GM18517 (cell line): Measurements from ENCODE around the gene TMEM132D.

Experiments used
- ATAC-seq: cut with Tn5 transposase; IDR thresholded peaks from one replicate; pipeline ENCODE4 v1.9.1; 2021; ENCODE audit warnings: mild to moderate bottlenecking, moderate library complexity; ENCODE audit not compliant: unreplicated experiment

TMEM132D gene

DNA sequence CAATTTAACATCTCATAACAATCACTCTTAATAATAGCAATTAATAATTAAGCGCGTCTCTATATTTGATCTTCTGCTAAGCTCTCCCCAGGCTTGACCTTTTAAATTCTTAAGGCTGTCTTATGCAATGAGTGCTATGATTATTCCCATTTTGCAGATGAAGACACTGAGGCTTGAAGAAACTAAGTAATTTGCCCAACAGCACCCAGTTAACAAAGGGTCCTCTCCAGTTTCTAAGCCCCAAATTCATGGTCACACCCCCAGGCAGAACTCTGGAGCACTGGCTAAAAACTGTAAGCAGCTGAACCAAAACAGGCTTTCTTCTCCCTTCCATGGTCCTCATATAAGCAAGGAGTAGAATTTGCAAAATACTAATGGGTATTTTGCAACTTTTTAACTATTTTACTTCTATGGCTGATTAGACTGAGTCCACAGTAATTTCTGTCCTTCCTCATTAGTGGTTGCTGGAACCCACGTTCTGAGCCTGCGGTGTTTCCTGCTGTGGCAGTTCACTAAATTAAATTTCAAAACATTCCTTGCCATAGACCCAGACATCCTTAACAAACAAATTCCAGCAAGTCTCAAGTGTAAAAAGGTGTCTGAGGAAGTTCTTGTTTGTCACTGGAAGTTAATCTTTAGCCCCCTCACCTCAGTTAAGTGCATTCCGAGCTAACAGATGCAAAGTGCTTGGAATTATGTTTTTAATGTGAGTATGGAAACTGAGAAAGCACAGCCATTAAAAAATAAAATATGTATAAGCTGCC, 76.5 kb downstream of the TMEM132D start:
- ATAC-seq = no peak

DNA sequence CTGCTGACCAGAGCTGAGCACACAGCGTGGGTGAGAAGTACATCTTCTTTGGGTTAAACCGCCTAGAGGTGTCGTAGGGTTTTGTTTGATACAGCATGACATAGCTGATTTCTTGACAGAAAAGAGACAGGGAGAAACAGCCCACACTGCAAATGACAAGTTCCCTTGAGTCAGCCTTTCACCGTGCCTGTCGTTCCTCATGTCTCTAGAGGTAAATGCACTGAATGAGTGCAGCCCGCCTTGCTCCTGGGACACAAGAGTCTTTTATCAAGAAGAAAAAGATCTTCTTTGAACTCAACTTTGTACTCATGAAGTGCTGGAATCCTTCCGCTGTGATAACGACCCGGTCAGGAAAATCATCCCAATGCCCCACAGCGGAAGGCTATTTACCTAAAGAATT, 77.6 kb downstream of the TMEM132D start:
- no peak for ATAC-seq

DNA sequence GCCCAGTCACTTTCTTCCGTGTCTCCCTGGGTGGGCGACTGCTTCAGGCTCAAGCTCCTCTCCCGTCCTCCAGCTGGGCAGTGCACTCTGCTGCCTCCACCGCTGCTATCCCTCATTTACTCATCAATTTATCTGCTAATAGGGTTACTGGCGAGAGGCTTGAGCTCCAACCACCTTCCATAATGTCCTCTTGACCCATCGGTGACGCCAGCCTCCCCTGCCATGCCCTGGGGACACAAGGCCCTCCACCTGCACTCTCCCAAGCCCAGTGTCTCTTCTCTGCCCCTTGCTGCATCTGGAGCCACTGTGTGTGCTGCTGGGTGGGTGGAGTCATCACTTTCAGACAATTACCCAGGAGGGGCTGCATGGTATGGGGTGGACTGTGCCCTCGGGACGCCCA, 78.5 kb downstream of the TMEM132D start:
- ATAC-seq = no peak

DNA sequence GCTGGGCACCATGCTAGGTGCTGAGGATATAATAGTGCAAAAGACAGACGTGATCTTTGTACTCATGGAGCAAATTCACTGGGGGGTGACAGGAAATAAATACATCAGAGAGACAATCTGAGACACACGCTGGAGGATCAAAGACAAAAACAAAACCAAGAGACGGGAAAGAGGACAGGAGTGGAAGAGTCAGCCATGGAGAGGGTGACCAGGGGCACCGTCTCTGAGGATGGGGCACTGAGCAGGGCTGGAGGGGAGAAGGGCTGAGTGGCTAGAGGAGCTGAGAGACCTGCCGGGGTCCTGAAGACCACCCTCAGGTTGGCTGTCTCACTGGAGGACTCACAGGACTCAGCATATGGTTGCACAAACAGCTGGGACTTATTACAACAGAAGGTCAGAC, 81.9 kb downstream of the TMEM132D start:
- no peak for ATAC-seq

DNA sequence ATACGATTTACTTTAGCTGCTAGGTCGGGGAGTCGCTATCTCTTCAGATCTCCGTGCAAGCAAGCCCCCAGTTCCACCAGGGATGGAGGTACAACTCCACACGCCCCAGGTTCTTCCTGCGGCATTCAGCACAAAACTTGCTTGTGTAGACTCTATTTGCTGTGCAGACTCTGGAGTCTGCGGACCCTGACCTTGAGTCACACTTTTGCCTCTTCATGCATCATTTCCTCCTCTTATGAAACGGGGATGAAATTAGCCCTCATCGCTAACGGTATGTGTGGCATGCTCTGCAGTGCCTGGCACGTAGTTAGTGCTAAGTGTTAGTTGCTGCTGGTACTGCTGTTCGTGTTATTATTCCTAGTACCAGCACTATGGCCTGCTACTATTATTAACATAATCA, 84.4 kb downstream of the TMEM132D start:
- no peak for ATAC-seq

DNA sequence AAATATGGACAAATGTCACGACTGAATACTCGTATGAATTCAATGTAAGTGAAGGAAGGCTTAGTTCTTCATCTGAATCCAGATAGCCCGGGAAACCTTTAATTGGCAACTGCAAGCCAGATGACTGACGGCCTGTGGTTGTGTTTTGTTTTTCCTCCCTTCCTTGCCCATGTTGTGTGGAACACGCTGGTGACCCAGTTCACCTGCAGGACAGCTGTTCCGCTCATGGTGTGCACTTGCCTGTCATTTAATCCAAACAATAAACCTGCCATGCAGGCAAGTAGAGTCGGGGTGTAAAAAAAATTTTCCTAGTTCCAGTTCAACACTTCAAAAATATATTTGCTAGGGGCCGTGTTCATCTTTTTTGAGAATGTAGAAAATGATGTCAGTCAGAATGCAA, 88.0 kb downstream of the TMEM132D start:
- ATAC-seq = no peak

DNA sequence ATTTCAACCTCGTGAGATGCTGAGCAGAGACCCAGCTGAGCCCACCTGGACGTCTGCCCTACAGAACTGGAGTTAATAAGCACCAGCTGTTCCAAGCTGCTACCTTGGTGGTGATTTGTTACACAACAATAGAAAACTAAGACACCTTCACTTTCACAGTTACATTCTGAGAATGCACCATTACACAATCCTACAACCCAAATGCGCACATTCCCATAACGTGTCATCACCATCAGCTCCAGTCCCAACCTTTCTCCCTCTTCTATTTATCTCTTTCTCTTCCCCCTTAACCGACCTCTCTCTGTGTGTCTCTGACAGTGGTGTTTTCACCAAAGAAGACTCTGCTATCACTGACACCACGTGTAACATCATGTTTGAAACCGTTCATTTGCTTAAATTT, 91.9 kb downstream of the TMEM132D start:
- ATAC-seq = no peak

DNA sequence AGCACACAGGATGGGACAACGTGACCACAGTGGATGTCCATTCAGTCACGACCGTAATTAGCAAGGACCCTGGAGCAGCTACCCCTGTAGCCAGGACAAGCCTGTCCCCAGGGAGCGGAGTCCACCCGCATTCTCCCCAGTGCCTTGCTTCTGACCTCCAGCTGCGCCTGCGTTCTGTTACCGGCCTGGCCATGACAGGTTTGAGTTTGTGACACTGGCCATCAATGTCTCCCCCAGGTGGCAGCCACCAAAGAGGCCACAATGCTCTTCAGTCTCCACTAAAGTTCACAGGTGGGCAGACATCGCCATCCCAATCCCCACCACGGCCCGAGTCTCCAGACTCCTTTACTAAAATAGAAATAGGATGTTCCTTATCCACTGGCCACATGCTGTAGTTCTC, 96.7 kb downstream of the TMEM132D start:
- no peak for ATAC-seq

DNA sequence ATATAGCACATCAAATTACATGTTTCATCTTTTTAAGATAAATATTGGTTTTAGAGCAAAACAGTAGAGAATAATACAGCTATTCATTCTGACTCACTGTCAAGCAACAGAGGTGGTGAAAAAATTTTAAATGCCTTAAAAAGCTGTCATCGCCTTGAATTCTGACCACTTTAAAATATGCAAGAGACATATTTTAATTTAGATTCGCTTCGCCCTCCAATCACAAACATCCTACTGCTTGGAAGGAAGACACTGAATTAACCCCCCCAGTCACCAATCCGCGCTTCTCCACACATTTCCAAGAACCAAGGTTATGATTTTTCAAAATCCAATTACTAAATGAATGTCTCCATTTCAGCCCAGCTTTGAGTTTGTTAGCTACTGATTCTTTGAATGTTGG, 112.4 kb downstream of the TMEM132D start:
- no peak for ATAC-seq

DNA sequence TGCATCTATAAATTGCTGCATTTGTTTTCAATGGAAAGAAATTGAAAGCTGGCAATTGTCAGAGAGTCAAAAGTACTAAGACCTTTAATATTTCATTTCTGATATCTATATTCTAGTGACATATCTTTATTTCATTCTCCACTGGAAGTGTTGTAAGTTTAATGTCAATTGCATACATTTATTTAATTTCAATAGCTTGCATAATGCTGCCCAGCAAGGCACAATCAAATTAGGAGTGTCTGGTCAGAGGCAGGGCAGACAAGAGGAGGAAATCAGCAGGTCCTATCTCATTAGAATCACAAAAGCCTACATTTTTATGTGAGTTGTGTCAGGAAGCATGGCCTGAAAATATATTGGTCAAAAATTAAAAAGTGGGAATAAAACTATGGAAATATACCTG, 112.9 kb downstream of the TMEM132D start:
- ATAC-seq = no peak

DNA sequence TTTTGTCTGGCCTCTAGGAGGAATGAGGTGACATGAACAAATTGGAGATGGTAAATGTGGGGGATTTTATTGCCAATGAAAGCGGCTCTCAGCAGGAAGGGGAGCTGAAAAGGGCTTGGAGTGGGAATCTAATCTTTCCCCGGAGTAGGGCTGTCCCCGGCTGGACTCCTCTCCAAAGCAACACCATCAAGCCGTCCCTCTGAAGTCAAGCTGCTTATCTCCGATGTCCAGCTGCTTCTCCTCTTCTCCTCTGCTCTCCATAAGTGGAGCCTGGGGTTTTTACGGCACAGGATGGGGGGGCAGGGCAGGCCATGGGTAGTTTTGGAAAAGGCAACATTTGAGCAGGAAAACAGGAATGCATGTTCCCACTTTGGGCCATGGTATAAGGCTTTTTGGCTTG, 113.5 kb downstream of the TMEM132D start:
- no peak for ATAC-seq

DNA sequence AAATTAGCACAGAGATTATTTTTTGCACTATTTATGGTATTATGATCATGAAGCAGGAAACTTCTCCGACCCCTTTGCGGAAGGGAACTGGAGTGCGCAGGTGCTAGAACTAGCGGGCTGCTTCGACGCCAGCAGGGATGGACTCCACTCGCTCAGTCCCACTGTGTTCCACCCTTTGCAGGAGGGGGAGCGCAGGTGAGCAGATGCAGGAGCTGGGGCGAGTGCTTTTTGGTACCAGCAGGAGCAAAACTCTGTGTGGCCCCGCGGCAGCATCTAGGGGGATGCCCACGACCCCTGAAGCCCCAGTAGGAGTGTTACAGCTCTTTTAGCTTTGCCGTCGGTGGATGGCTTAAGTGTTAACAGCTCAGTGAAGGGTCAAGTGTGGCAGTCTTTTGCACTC, 113.9 kb downstream of the TMEM132D start:
- ATAC-seq = no peak

DNA sequence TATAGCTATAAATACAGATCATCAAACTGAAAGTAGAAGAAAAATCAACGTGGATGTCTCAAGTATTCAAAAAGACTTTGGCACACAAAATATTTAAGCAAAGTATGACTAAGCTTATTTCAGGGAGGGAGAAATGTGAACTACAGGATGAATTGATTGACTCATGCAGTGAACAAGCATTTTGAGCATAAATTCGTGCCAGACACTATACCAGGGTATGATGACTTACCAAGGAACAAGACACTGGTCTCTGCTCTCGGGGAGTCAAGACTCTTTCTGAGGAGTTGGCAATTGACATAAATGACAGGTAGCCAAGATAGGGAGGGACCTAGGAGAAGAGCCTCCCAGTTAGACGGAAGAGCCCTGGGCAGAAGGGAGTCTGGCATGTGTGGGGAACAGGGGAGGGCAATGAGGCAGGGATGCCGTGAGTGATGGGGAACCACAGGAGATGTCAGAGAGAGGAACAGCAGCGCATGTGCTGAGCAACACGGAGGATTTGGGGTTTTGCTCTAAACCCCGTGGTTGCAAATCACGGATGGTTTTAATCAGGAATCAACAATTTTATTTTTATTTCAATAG, 115.2 kb downstream of the TMEM132D start:
- ATAC-seq = no peak

DNA sequence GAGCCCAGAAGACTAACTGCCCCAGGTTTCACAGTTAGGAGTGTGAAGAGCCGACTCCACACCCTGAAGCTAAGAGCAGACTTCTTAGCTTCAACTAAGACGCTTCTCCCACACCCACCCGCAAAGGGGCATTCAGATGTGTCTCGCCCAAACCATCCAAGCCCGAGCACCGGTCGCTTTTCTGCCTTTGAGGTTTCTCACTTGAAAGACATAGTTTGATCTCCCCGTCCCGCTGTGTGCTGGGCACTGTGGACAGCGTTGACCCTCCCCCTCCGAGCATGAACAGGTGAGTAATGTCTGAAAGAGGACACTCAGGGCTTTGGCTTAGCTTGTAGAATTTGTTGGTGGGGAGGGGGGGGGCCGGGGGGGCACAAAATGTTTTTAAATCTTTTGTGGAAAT, 123.8 kb downstream of the TMEM132D start:
- ATAC-seq = no peak

DNA sequence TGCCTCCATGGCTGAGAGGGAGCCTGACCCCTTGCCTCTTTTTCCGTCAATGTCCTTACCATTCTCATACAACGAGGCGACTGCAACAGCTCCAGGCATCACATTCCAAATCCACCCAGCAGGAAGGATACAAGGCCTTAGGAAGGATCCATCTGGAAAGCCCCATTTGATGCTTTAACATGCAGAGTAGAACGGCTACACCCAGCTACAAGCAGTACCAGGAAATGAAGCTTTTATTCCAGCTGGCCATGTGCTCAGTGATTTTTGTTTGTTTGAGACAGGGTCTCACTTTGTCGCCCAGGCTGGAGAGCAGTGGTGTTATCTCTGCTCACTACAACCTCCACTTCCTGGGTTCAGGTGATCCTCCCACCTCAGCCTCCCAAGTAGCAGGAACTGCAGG, 124.8 kb downstream of the TMEM132D start:
- ATAC-seq = no peak

DNA sequence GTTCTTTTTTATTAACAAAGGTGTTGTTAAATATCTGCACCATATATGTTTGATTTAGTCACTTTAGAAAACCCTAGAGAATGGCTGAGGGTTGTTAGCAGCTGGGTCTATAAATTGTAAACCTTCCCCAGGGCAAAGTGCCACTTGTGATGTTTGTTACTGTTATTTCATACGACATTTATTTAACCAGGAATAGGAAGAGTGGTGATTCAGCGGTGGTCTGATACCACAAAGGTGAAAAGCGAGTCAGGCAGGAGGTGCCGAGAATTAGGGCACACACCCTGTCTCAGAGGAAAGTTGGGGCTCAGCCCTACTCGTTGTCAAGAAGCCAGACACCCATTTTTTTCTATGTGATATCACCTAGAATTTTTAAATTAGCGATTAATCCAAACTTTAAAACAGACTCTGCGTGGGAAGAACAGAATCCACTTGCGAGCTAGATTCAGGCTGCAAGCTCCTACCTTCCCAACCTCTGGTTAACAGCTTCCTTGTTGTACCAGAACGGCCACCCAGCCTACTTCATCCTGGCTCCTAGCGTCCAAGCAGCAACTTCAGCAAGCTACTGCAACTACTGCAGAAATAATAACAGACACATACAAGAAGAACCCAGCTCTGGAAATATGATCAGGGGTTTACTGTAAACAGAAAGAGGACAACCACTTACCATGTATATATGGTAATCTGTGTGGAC, 126.7 kb downstream of the TMEM132D start:
- no peak for ATAC-seq

DNA sequence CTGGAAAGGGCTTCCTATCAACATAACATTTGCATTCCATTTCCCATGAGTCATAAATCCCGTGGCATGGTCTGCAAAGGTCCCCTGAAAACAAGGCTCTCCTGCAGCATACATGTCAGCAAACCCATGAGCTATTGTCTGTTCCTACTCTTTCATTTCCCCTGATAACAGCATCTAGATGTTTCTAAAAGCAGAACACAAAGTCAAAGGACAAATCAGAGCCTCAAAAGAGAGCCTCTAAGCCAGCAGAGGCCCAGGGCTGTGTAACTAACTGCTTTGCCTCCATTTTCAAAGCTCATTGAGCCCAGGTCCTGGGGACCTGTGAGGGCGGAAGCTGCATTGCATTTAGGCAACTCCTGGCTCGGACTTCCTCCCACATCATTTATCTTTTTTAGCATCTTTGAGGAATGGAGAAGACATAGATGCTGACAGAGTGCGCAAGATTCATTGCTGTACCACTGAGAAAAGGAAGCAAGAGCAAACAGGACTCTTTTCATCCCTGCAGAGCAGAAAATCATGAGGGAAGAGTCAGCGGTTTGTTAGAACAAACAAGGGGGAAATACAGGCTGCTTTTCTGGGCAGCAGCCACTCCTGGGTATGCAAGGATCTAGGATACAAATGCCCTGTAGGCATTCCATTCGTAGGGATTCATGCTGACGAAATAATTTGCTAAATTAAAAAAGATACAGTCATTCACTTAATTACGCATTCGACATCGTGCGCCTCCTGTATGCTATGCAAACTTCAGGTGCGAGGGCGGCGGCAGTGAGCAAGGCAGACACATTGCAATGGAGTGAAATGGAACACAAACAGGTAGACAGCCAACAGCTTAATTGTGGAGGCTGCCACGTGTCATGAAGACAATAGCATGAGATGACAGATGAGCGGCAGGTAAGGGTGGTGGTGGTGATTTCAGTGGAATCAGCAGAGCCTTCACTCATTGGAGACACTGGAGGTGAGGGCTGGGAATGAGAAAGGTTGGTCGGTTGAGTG, 131.0 kb downstream of the TMEM132D start:
- no peak for ATAC-seq

DNA sequence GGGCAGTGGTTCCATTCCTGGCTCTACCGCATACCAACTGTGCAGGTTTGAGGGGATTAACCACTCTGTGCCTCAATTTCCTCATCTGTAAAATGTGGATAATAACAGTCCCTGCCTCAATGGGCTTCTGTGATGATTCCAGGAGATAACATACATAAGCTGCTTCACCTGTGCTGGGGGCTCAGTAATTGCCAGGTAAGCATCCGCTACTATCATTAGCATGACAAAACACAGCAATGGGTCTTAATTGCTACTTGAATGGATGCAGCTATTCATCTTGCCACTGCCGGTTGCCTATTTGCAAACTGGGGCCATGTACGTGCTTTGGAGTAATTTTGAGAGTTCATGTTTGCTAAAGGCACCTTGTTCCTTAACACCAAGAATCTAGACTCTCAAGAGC, 132.6 kb downstream of the TMEM132D start:
- no peak for ATAC-seq

DNA sequence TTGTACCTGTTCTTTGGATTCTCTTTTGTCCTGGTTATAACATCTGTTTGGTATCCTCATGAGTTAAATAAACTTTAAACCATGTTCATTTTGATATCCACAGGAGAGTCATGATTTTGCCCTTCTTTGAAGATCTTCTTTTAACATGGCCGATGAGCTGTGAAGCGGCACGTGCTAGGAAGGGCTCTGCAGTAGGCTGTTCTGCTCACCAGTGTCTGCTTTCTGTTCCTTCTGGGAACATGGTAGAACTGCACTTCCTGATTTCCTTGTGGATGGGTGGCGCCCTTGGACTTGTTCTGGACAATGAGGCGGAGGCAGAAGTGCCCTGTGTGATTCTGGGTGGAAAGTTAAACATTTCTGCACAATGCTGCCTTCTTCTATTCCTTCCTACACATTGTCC, 138.1 kb downstream of the TMEM132D start:
- ATAC-seq = no peak

DNA sequence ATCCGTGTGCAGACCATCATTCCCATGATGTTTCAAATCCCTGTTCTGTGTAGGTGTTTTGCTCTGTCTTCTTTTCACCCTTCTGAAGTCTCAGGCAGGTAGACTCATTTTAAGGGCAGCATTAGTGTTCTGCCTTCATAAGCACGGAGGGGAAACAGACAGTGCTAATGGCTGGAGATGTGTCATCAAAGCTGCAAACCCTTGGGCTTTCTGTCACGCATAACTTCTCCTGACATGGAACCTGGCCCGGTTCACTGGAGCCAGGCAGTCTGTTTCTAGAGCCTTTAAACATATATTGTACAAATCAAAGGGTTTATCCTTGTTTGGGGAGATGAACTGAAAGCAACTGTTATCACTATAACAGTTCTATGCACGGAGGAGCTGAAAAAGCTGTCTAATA, 141.4 kb downstream of the TMEM132D start:
- no peak for ATAC-seq

DNA sequence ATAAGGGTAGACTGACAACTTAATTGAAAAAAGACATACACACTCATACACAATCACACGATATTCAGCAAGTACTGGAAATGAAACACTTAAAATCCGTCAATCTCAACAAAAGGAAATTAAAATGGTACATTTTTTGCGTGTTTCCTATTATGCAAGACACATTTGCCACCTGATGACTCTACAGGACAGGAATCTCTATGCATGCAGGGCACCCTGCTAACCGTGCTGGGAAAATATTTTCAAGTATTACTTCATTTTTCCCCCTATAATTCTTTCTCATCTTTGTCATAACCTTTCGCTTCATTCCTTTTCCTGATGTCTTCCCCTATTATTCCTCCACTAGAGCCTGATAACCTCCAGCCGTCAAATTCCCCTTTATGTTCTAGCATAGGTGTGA, 150.2 kb downstream of the TMEM132D start:
- ATAC-seq = no peak
